GM12865 (cell line): ENCODE results near the gene RPGRIP1L.

Experiments
- DNase-seq: peaks from one replicate; pipeline ENCODE4 v3.0.0; 2010; ENCODE audit warnings: low read depth
- H3K4me3 ChIP-seq: 2 replicates; pipeline ENCODE4 v1.5.1; 2011; ENCODE audit warnings: mild to moderate bottlenecking, low read depth, low read length, control low read depth
- CTCF ChIP-seq: IDR thresholded peaks from 2 replicates; pipeline ENCODE4 v1.5.1; 2011; ENCODE audit warnings: low read length, control low read depth, low read depth, inconsistent platforms; ENCODE audit not compliant: insufficient read depth; ENCODE audit errors: missing control alignments

The RPGRIP1L gene

GRCh38 chr16:53703590-53704444 lies at the start of gene RPGRIP1L, which contains the start of gene FTO:
Gene RPGRIP1L, minus strand, starts transcription at chr16:53703859. Its CDS starts 3,136 bp downstream, at chr16:53700723.
Gene FTO, plus strand, starts transcription at chr16:53704156.
- H3K4me3 ChIP-seq = peak within 1 kb of the TSS; percentile 75
- peak; percentile 5 for TF ChIP-seq CTCF
- peak; percentile 99 for DNase-seq

- no peak overlapping the region for H3K4me3 ChIP-seq
- TF ChIP-seq CTCF = no peak
- DNase-seq = no peak
Observed at GRCh38 chr16:53753431-53753830, 49.8 kb upstream of the RPGRIP1L start.

- TF ChIP-seq CTCF = no peak
- DNase-seq = no peak
- no peak overlapping the region for H3K4me3 ChIP-seq
Observed at GRCh38 chr16:53752560-53752959, 48.9 kb upstream of the RPGRIP1L start.

- no peak for TF ChIP-seq CTCF
- H3K4me3 ChIP-seq = no peak overlapping the region
- DNase-seq = no peak
Observed at GRCh38 chr16:53745753-53746266, 42.2 kb upstream of the RPGRIP1L start.

- no peak for TF ChIP-seq CTCF
- H3K4me3 ChIP-seq = no peak overlapping the region
- no peak for DNase-seq
Observed at GRCh38 chr16:53745086-53745485, 41.4 kb upstream of the RPGRIP1L start.

- H3K4me3 ChIP-seq = no peak overlapping the region
- TF ChIP-seq CTCF = no peak
- peak; percentile 9 for DNase-seq
Observed at GRCh38 chr16:53744449-53744848, 40.8 kb upstream of the RPGRIP1L start.
